ENCODE measurements around the gene PDGFD.

GRCh38 chr11:104053743-104054478, 110.0 kb downstream of the PDGFD start:
- TF ChIP-seq, protein P1, sequence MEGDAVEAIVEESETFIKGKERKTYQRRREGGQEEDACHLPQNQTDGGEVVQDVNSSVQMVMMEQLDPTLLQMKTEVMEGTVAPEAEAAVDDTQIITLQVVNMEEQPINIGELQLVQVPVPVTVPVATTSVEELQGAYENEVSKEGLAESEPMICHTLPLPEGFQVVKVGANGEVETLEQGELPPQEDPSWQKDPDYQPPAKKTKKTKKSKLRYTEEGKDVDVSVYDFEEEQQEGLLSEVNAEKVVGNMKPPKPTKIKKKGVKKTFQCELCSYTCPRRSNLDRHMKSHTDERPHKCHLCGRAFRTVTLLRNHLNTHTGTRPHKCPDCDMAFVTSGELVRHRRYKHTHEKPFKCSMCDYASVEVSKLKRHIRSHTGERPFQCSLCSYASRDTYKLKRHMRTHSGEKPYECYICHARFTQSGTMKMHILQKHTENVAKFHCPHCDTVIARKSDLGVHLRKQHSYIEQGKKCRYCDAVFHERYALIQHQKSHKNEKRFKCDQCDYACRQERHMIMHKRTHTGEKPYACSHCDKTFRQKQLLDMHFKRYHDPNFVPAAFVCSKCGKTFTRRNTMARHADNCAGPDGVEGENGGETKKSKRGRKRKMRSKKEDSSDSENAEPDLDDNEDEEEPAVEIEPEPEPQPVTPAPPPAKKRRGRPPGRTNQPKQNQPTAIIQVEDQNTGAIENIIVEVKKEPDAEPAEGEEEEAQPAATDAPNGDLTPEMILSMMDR (IDR thresholded peaks at IDR 0.05) = no peak
- TF ChIP-seq POLR2A (IDR thresholded peaks at IDR 0.05) (no peak), POLR2AphosphoS5 (IDR thresholded peaks at IDR 0.05; ENCODE audit: insufficient read depth in 1 of 2, low read depth in 1 of 2) (no peak)
